ENCODE measurements around the gene DNAJA4.

The DNAJA4 gene

DNA sequence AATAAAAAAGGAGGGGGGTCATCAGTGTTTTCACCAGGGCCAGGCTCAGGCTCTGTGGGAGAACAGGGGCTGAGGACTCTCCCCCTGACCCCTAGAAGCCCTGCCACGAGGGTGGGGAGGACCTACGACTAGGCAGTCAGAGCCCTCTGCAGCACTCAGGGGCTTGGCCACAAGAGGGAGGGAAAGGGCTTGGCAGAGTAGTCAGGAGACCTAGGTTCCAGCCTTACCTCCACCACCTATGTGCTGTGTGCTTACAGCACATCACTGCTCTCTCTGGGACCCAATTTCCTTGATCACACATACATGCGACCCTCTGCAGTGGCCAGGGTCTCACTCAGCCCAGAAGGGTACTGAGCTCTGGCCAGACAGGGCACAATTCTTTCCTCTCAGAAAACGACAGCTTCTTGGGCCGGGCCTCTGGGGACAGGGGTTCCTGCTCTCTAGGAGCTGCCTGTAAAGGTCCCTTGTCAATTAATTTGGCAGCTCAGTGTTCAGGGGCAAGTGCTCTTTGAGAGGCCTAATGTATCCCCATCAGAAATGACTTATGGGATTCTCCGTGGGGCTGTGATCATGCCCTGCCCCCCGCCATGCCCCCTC is 51.4 kb downstream of the DNAJA4 start:
- no peak for TF ChIP-seq JUND (IDR thresholded peaks at IDR 0.05; ENCODE audit: low read depth)
- in situ Hi-C loops (cut with HindIII; ENCODE audit: low pct_unique_long_range_greater_than_20kb, low sequenced_read_pairs), result no loop called here
- peak in 1 of 2 experiments; percentile 64 for DNase-seq (ENCODE audit: low read depth in 1 of 2, low spot score in 1 of 2)

DNA sequence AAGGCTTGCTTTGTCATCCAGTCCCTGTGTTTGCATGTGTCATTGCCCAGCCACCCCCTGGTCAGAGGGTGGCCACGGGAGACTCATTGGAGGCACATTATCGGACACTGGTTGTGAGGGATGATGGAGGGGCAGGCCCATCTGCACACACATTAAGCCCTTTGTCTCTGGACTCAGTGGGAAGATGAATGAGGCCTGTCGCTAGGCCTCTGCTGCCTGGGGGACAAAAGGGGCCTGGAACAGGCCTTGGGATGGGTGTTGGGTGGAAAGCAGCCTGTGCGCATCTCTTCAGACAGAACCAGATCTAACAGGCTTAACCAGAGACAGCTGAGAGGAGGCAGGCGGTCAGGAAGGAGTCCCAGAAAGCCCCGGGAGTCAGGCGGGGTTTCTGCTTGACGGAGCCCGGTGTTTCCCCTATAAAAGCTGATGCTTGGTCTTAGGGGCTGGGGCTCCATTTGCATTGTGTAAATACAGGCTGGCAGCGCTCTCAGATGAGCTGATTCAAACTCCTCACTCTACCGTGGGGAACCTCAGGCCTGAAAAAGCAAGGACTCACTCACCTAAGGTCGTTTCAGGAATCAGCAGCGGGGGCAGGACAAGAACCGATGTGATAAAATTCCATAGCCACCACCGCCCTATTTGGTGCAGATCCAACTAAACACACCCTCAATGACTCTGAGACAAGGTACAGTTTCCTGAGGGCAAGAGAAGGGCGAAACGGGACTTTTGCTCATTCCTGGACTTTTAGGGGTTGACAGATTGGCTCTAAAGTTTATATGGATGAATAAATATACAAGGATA is 52.1 kb downstream of the DNAJA4 start:
- no peak for TF ChIP-seq JUND (IDR thresholded peaks at IDR 0.05; ENCODE audit: low read depth)
- DNase-seq (ENCODE audit: low read depth in 1 of 2, low spot score in 1 of 2), result no peak
- in situ Hi-C loops (cut with HindIII; ENCODE audit: low pct_unique_long_range_greater_than_20kb, low sequenced_read_pairs), result no loop called here

GRCh38 chr15:78317145-78317836 is 52.9 kb downstream of the DNAJA4 start:
- peak in 1 of 2 experiments; percentile 65 for DNase-seq (ENCODE audit: low read depth in 1 of 2, low spot score in 1 of 2)
- in situ Hi-C loops (cut with HindIII; ENCODE audit: low pct_unique_long_range_greater_than_20kb, low sequenced_read_pairs), result no loop called here
- TF ChIP-seq JUND (IDR thresholded peaks at IDR 0.05; ENCODE audit: low read depth), result no peak

DNA sequence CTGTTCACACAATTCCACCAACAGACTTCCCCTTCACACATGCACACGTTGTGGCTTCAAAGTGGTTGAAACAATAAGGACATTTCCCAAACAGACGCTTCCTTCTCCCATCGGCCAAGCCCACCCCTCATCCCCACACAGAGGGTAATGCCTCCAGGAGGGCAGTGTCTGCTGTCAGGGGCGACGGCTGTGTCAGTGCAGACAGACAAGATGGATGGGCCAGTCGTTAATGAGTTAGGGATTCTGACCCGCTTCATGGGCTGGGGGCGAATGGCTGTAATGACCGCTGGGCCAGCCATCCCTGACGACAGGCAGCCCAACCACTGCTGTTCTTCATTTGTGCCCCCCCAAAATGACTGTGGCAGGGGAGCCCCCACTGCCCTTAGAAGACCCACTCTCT is 55.2 kb downstream of the DNAJA4 start:
- TF ChIP-seq JUND (IDR thresholded peaks at IDR 0.05; ENCODE audit: low read depth), result no peak
- in situ Hi-C loops (cut with HindIII; ENCODE audit: low pct_unique_long_range_greater_than_20kb, low sequenced_read_pairs), result no loop called here
- DNase-seq (ENCODE audit: low read depth in 1 of 2, low spot score in 1 of 2), result no peak

GRCh38 chr15:78320183-78320582 is 55.8 kb downstream of the DNAJA4 start:
- no peak for DNase-seq (ENCODE audit: low read depth in 1 of 2, low spot score in 1 of 2)
- no peak for TF ChIP-seq JUND (IDR thresholded peaks at IDR 0.05; ENCODE audit: low read depth)
- in situ Hi-C loops (cut with HindIII; ENCODE audit: low pct_unique_long_range_greater_than_20kb, low sequenced_read_pairs), result no loop called here

DNA sequence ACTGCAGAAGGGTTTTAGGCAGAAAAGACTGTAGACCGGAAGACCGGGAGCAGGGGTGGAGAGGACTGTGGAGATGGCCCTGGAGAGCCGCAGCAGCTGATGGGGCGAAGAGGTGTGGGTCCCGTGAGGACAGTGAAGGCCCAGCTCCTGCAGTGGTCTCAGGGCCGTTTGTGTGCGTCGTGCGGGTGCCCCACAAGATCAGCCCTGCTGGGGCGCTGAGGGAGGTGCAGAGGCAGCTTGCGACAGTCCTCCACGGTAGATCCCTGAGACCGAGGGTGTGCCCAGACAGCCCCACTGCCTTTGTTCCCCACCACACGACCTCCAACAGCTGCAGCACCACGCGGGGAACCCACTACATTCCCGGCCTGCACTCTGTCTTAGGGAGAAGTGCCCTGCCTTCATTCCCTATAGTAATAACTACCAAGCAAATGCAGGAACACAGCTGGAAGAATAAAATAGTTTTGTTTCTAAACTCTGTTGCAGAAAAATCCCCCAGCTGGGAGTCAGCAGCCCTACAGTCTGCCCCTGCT is 56.7 kb downstream of the DNAJA4 start:
- DNase-seq (ENCODE audit: low read depth in 1 of 2, low spot score in 1 of 2), result no peak
- no peak for TF ChIP-seq JUND (IDR thresholded peaks at IDR 0.05; ENCODE audit: low read depth)
- in situ Hi-C loops (cut with HindIII; ENCODE audit: low pct_unique_long_range_greater_than_20kb, low sequenced_read_pairs), result no loop called here

DNA sequence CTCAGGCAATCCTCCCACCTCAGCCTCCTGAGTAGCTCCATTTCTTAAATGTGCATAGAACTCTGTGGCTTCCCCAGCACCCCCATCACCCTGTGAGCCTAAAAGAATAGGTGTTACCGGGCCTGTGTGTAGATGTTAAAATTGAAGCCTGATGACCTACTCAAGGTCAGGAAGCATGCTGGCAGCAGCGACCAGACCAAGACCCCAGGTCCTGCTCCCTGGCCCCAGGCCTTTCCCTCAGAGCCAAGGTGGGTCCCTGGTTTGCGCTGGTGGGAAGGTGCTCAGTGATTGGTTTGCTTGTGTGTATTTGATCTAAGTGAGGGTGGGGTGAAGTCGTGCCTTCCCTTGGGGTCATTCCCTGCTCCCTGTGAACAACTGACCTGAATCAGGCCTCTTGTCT is 57.4 kb downstream of the DNAJA4 start:
- no peak for TF ChIP-seq JUND (IDR thresholded peaks at IDR 0.05; ENCODE audit: low read depth)
- DNase-seq (ENCODE audit: low read depth in 1 of 2, low spot score in 1 of 2), result no peak
- in situ Hi-C loops (cut with HindIII; ENCODE audit: low pct_unique_long_range_greater_than_20kb, low sequenced_read_pairs), result no loop called here

DNA sequence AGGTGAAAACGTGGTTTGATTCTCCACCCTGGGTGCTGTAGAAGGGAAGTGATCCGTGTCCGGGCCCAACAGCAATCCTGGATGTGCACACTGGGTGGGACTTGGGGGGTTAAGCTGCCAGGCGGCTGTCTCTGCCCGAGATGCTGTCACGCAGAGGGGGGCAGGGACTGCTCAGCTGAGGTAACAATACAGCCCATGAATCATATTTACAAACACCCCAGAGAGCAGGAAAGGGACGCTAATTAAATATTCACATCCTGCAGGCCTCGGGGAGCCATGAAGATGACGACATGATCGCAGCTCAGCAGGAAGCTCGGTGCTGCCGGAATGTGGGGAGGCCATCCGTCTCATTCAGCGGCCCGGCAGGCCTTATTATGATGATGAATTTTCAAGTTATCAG is 57.9 kb downstream of the DNAJA4 start:
- in situ Hi-C loops (cut with HindIII; ENCODE audit: low pct_unique_long_range_greater_than_20kb, low sequenced_read_pairs), result no loop called here
- DNase-seq (ENCODE audit: low read depth in 1 of 2, low spot score in 1 of 2), result no peak
- TF ChIP-seq JUND (IDR thresholded peaks at IDR 0.05; ENCODE audit: low read depth), result no peak

GRCh38 chr15:78322724-78323521 is 58.6 kb downstream of the DNAJA4 start:
- no peak for DNase-seq (ENCODE audit: low read depth in 1 of 2, low spot score in 1 of 2)
- no peak for TF ChIP-seq JUND (IDR thresholded peaks at IDR 0.05; ENCODE audit: low read depth)
- in situ Hi-C loops (cut with HindIII; ENCODE audit: low pct_unique_long_range_greater_than_20kb, low sequenced_read_pairs), result no loop called here

GRCh38 chr15:78323693-78324092 is 59.3 kb downstream of the DNAJA4 start:
- TF ChIP-seq JUND (IDR thresholded peaks at IDR 0.05; ENCODE audit: low read depth), result no peak
- no peak for DNase-seq (ENCODE audit: low read depth in 1 of 2, low spot score in 1 of 2)
- in situ Hi-C loops (cut with HindIII; ENCODE audit: low pct_unique_long_range_greater_than_20kb, low sequenced_read_pairs), result no loop called here

DNA sequence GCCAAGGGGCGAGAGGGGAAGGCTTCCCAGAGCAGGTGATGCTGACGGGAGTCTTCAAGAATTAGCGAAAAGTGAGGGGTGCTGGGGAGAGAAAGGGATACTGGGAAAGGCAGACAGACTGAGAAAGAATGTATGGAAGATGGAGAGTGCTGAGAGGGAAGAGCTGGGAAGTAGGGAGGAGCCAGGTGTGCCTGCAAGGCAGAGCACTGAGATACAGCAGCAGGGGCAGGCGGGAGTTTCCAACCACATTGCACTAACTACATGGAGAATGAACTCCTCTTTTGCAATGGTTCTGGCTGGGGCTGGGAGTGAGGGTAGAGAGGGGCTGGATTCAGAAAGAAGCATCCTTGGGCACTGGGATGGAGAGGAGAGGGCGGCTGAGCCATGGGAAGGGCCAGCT is 59.8 kb downstream of the DNAJA4 start:
- TF ChIP-seq JUND (IDR thresholded peaks at IDR 0.05; ENCODE audit: low read depth), result no peak
- in situ Hi-C loops (cut with HindIII; ENCODE audit: low pct_unique_long_range_greater_than_20kb, low sequenced_read_pairs), result no loop called here
- no peak for DNase-seq (ENCODE audit: low read depth in 1 of 2, low spot score in 1 of 2)

All from T47D (cell line).